ENCODE results near the gene CARNS1. TPM values are rescaled to one million over a fixed set of nuclear protein-coding genes. Genes with fewer than 3 reads are reported as not detected.
A peak's percentile ranks its signal among the peaks of the same experiment; 100 is the strongest.

CARNS1 gene
- total and polyA plus RNA-seq, 2 of the 13 experiments (the other 11 are each of a cell fraction or from before 2014, with no cell fraction given), result not detected

DNA sequence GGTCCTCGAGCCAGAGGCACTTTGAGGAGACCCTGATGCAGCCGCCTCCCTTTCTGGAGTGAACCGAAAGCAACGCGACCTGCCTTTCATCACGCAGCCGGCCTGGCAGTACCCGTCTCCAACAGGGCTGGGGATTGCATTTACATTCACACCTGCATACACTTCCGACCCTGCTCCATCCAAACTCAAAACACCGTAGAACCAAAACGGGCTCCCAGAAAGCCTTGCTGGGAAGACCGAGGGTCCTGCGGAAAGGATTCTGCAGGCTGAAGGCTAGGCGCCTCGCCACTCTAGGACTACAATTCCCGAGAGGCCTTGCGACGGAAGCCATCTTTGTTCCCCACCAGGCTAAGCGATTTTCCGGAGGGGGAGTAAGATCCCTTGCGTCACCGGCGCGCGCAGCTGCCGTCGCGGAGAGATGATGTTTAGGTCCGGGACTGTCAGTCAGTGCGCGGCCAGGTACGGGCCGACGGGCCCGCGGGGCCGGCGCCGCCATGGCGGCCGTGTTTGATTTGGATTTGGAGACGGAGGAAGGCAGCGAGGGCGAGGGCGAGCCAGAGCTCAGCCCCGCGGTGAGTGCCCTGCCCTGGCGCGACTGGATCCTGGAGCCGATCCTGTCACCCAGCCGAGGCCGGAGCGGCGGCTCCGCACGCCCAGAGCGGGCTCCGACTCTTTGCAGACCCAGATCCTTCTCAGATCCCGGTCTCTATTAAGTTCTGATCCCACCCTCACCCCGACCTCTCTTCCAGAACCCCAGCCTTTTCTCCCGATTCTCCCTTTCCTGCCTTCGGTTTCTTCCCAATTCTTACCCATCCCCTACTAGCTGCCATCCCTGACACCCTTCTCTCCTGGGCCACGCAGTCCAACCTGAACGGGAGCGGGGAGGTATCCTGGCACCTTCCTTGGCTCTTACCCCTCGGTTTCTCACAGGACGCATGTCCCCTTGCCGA, 12.8 kb downstream of the CARNS1 start, which contains the start of gene RPS6KB2 (continued):
- TF ChIP-seq, protein P1, sequence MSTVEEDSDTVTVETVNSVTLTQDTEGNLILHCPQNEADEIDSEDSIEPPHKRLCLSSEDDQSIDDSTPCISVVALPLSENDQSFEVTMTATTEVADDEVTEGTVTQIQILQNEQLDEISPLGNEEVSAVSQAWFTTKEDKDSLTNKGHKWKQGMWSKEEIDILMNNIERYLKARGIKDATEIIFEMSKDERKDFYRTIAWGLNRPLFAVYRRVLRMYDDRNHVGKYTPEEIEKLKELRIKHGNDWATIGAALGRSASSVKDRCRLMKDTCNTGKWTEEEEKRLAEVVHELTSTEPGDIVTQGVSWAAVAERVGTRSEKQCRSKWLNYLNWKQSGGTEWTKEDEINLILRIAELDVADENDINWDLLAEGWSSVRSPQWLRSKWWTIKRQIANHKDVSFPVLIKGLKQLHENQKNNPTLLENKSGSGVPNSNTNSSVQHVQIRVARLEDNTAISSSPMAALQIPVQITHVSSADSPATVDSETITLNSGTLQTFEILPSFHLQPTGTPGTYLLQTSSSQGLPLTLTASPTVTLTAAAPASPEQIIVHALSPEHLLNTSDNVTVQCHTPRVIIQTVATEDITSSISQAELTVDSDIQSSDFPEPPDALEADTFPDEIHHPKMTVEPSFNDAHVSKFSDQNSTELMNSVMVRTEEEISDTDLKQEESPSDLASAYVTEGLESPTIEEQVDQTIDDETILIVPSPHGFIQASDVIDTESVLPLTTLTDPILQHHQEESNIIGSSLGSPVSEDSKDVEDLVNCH (CRISPR knock-in tag; IDR thresholded peaks at IDR 0.05), result 0 out of 2 replicates have a peak, but pooled peaks have one; percentile 21
- peak; percentile 76; the same call in 1 of the 2 replicates for TF ChIP-seq ZNF124 (CRISPR knock-in tag; IDR thresholded peaks at IDR 0.05)
- TF ChIP-seq RXRB (CRISPR knock-in tag; IDR thresholded peaks at IDR 0.05; ENCODE audit: borderline replicate concordance), result peak; percentile 52; the same call in 1 of the 2 replicates
- TF ChIP-seq, protein P2, sequence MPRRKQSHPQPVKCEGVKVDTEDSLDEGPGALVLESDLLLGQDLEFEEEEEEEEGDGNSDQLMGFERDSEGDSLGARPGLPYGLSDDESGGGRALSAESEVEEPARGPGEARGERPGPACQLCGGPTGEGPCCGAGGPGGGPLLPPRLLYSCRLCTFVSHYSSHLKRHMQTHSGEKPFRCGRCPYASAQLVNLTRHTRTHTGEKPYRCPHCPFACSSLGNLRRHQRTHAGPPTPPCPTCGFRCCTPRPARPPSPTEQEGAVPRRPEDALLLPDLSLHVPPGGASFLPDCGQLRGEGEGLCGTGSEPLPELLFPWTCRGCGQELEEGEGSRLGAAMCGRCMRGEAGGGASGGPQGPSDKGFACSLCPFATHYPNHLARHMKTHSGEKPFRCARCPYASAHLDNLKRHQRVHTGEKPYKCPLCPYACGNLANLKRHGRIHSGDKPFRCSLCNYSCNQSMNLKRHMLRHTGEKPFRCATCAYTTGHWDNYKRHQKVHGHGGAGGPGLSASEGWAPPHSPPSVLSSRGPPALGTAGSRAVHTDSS (CRISPR knock-in tag; conservative IDR thresholded peaks at IDR 0.05), result peak; percentile 98
- TF ChIP-seq, protein P3, sequence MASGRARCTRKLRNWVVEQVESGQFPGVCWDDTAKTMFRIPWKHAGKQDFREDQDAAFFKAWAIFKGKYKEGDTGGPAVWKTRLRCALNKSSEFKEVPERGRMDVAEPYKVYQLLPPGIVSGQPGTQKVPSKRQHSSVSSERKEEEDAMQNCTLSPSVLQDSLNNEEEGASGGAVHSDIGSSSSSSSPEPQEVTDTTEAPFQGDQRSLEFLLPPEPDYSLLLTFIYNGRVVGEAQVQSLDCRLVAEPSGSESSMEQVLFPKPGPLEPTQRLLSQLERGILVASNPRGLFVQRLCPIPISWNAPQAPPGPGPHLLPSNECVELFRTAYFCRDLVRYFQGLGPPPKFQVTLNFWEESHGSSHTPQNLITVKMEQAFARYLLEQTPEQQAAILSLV (CRISPR knock-in tag; IDR thresholded peaks at IDR 0.05; ENCODE audit: borderline replicate concordance), result peak; percentile 87; the same call in 1 of the 2 replicates
- TF ChIP-seq SMAD9 (CRISPR knock-in tag; IDR thresholded peaks at IDR 0.05), result no peak
- TF ChIP-seq GABPA (IDR thresholded peaks at IDR 0.05; ENCODE audit: low read depth, low read length), result peak; percentile 55
- peak; percentile 90 for TF ChIP-seq GABPA (CRISPR knock-in tag; IDR thresholded peaks at IDR 0.05; ENCODE audit: low read depth)
- TF ChIP-seq ZNF629 (CRISPR knock-in tag; conservative IDR thresholded peaks at IDR 0.05), result 0 out of 2 replicates have a peak, but pooled peaks have one; percentile 23
- TF ChIP-seq MAZ (IDR thresholded peaks at IDR 0.05; ENCODE audit: borderline replicate concordance, low read depth, low read length), result peak; percentile 86; the same call in 1 of the 2 replicates
- peak; percentile 62 for TF ChIP-seq MAZ (CRISPR knock-in tag; IDR thresholded peaks at IDR 0.05; ENCODE audit: low read depth)
- TF ChIP-seq FOXK2 (IDR thresholded peaks at IDR 0.05), result peak; percentile 21; the same call in 1 of the 2 replicates
- peak; percentile 98 for TF ChIP-seq GATAD1 (CRISPR knock-in tag; IDR thresholded peaks at IDR 0.05)
- TF ChIP-seq YY1 (IDR thresholded peaks at IDR 0.05; ENCODE audit: insufficient read depth, insufficient replicate concordance, low read depth, low read length), result peak; percentile 99
- TF ChIP-seq XBP1 (CRISPR knock-in tag; IDR thresholded peaks at IDR 0.05), result no peak
- no peak for TF ChIP-seq ZSCAN9 (CRISPR knock-in tag; IDR thresholded peaks at IDR 0.05; ENCODE audit: borderline replicate concordance)
- no peak for TF ChIP-seq ZNF75D (CRISPR knock-in tag; IDR thresholded peaks at IDR 0.05; ENCODE audit: borderline replicate concordance)
- peak; percentile 89 for TF ChIP-seq SP4 (CRISPR knock-in tag; IDR thresholded peaks at IDR 0.05)
